ENCODE results near the gene HPS4.
A peak's percentile ranks its signal among the peaks of the same experiment; 100 is the strongest.

The HPS4 gene

DNA sequence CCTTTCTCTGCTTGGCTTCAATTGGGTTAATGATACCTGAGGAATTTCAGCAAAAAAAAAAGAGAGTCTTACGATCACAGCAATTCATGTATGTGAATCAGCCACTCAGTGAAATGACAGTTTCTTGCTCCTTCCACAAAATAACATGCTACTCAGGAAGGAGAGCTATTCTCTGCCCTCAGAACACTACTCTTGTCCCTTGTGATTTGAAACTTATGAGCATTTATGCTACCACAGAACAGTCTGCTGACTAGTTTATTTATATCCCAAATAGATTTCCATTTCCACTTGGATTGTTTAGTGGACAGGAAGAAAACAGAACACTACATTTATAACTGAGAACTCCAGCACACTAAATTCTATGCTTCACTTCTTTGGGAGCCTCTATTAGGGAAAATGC lies 20.2 kb upstream of the HPS4 start:
- Histone ChIP-seq H3K27ac (ENCODE audit: low read length) (peak overlapping the region; percentile 88), H3K4me2 (ENCODE audit: insufficient read depth, low read length) (peak overlapping the region; percentile 48)

DNA sequence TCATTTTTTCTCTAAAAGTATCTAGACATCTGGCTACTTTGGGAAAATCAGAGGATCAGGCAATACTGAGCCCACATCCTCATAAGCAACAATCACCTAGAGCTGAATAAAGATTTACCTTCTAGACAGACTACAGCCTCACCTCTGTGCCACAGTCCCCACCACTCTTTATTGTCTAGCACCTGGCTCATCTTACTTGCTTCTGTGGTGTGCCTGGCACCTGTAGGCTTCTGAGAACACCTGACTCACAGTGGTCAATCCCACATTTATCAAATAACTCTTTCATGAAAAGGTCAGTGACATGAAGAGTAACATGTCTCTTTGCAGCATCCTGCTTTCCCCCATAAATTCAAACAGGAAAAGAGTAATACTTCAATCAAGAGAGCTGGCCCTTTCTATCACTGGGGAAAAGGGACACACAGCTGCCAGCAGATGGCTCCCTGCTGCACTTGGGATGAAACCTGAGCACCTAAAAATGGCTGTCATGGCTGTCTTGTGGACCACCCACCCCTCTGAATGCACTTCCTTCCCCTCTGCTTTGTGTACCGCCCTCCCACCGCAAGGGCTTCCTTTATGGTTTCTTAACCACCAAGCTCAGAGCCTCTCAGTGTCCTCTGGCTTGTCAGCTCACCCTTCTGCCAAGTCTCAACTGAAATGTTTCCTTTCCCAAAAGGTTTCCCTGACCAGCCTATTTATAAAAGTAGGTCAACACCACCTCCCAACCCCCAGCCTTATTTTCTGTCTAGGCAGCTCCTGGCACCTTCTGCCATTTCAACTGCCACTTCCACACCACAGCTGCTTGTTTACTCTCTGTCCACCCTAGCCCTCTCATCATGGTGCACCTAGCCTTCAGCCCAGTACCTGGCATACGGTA lies 19.3 kb upstream of the HPS4 start:
- peak; percentile 94 for DNase-seq
- Histone ChIP-seq H3K4me3 (ENCODE audit: low read depth in 1 of 2, low read length in 2 of 2) (peak overlapping the region in 1 of 2 experiments; percentile 10; a peak in 2 of 4 replicates), H2AFZ (ENCODE audit: low read depth, low read length) (peak overlapping the region; percentile 42), H3K36me3 (ENCODE audit: insufficient read depth, low read length) (peaks cover 85% of the 10 kb centered on the region), H3K9me3 (ENCODE audit: insufficient read depth, low read length, severe bottlenecking) (no peaks in the 10 kb centered on the region), H4K20me1 (ENCODE audit: insufficient read depth, low read length) (no peaks in the 10 kb centered on the region), H3K9ac (ENCODE audit: low read depth, low read length) (peak overlapping the region; percentile 34), H3K4me2 (ENCODE audit: insufficient read depth, low read length) (peak overlapping the region; percentile 48), H3K27me3 (ENCODE audit: insufficient read depth, low read length, poor library complexity) (no peaks in the 10 kb centered on the region), H3K4me1 (ENCODE audit: insufficient read depth, low read length) (peaks cover 37% of the 10 kb centered on the region), H3K79me2 (ENCODE audit: insufficient read depth, low read length) (0 out of 2 replicates have a peak, but pooled peaks cover 3% of the 10 kb centered on the region), H3K27ac (ENCODE audit: low read length) (peak overlapping the region; percentile 88)
- TF ChIP-seq EZH2 (IDR thresholded peaks at IDR 0.05; ENCODE audit: borderline replicate concordance, low read depth, low read length, severe bottlenecking) = no peak
- TF ChIP-seq, protein P1, sequence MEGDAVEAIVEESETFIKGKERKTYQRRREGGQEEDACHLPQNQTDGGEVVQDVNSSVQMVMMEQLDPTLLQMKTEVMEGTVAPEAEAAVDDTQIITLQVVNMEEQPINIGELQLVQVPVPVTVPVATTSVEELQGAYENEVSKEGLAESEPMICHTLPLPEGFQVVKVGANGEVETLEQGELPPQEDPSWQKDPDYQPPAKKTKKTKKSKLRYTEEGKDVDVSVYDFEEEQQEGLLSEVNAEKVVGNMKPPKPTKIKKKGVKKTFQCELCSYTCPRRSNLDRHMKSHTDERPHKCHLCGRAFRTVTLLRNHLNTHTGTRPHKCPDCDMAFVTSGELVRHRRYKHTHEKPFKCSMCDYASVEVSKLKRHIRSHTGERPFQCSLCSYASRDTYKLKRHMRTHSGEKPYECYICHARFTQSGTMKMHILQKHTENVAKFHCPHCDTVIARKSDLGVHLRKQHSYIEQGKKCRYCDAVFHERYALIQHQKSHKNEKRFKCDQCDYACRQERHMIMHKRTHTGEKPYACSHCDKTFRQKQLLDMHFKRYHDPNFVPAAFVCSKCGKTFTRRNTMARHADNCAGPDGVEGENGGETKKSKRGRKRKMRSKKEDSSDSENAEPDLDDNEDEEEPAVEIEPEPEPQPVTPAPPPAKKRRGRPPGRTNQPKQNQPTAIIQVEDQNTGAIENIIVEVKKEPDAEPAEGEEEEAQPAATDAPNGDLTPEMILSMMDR (IDR thresholded peaks at IDR 0.05; ENCODE audit: borderline replicate concordance, extremely low read depth, low read length, poor library complexity, severe bottlenecking) = peak; percentile 95
- ATAC-seq (ENCODE audit: insufficient read depth, low read depth) = peak; percentile 99

More for the DNA sequence above, 20.2 kb upstream of the HPS4 start:
- H2AFZ ChIP-seq (ENCODE audit: low read depth, low read length) = peak overlapping the region; percentile 42; the same call in 1 of the 2 replicates
- H3K79me2 ChIP-seq (ENCODE audit: insufficient read depth, low read length) = 0 out of 2 replicates have a peak, but pooled peaks cover 3% of the 10 kb centered on the region
- ATAC-seq (ENCODE audit: insufficient read depth, low read depth) (no peak), DNase-seq (no peak)
- H3K27me3 ChIP-seq (ENCODE audit: insufficient read depth, low read length, poor library complexity) = no peaks in the 10 kb centered on the region
- H3K36me3 ChIP-seq (ENCODE audit: insufficient read depth, low read length) = peaks cover 86% of the 10 kb centered on the region
- H3K4me1 ChIP-seq (ENCODE audit: insufficient read depth, low read length) = peaks cover 37% of the 10 kb centered on the region
- peak overlapping the region in 1 of 2 experiments; percentile 10; a peak in 2 of 4 replicates for H3K4me3 ChIP-seq (ENCODE audit: low read depth in 1 of 2, low read length in 2 of 2)
- no peak for TF ChIP-seq EZH2 (IDR thresholded peaks at IDR 0.05; ENCODE audit: borderline replicate concordance, low read depth, low read length, severe bottlenecking)
- TF ChIP-seq, protein P1 (IDR thresholded peaks at IDR 0.05; ENCODE audit: borderline replicate concordance, extremely low read depth, low read length, poor library complexity, severe bottlenecking) = no peak
- no peaks in the 10 kb centered on the region for H3K9me3 ChIP-seq (ENCODE audit: insufficient read depth, low read length, severe bottlenecking)
- H4K20me1 ChIP-seq (ENCODE audit: insufficient read depth, low read length) = no peaks in the 10 kb centered on the region
- H3K9ac ChIP-seq (ENCODE audit: low read depth, low read length) = peak overlapping the region; percentile 34

DNA sequence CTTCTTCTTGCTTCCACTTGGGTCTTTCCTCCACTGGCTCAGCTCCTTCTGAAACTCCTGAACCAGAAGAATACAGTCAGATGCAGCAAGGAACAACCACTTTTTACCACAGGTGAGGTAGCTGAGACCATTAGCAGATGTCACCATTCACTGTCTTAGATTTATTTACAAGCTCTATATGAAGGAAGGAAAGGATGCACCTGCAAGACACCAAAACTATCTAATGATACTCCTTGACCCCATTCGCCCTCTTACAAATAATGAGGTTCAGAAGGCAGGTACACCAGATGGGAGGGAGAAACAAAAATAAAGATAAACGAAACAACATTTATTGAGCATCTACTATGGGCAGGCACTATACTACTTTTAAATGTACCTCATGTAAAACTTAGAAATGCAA lies 18.4 kb upstream of the HPS4 start:
- Histone ChIP-seq H3K4me1 (ENCODE audit: insufficient read depth, low read length) (peaks cover 37% of the 10 kb centered on the region), H3K36me3 (ENCODE audit: insufficient read depth, low read length) (peaks cover 88% of the 10 kb centered on the region), H3K4me2 (ENCODE audit: insufficient read depth, low read length) (no peak overlapping the region), H4K20me1 (ENCODE audit: insufficient read depth, low read length) (peaks cover 4% of the 10 kb centered on the region; the same call in 1 of the 2 replicates), H3K79me2 (ENCODE audit: insufficient read depth, low read length) (0 out of 2 replicates have a peak, but pooled peaks cover 3% of the 10 kb centered on the region), H3K27me3 (ENCODE audit: insufficient read depth, low read length, poor library complexity) (no peaks in the 10 kb centered on the region), H3K9ac (ENCODE audit: low read depth, low read length) (no peak overlapping the region), H3K27ac (ENCODE audit: low read length) (no peak overlapping the region), H3K4me3 (ENCODE audit: low read depth in 1 of 2, low read length in 2 of 2) (no peak overlapping the region), H2AFZ (ENCODE audit: low read depth, low read length) (no peak overlapping the region), H3K9me3 (ENCODE audit: insufficient read depth, low read length, severe bottlenecking) (no peaks in the 10 kb centered on the region)
- no peak for TF ChIP-seq EZH2 (IDR thresholded peaks at IDR 0.05; ENCODE audit: borderline replicate concordance, low read depth, low read length, severe bottlenecking)
- ATAC-seq (ENCODE audit: insufficient read depth, low read depth) = no peak
- DNase-seq = no peak

DNA sequence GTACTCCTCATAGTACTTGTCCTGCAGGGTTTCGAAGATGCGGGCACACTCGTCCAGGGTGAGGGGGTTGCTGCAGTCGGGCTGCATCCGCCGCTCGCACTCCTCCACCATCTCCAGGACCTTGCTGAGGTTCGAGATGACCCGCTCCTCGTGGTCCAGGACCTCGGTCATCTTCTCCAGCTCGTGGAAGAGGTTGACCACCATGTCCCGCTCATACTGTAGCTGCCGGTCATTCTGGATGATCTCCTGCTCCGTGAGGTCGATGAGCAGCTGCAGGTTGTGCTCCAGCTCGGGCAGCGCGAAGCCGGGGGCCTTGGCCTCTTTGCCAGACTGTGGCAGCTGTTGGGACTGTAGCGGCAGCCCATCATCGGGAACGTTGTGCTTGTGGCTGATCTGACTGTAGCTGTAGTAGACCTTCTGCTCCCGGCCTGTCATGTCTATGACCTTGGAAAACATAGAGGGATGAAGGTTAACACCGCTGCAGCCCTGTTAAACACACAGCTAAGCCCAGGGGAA lies 15.7 kb upstream of the HPS4 start:
- no peaks in the 10 kb centered on the region for H3K9me3 ChIP-seq (ENCODE audit: insufficient read depth, low read length, severe bottlenecking)
- H3K27ac ChIP-seq (ENCODE audit: low read length) = no peak overlapping the region
- no peaks in the 10 kb centered on the region for H3K27me3 ChIP-seq (ENCODE audit: insufficient read depth, low read length, poor library complexity)
- peaks cover 20% of the 10 kb centered on the region for H3K4me1 ChIP-seq (ENCODE audit: insufficient read depth, low read length)
- H3K79me2 ChIP-seq (ENCODE audit: insufficient read depth, low read length) = peaks cover 3% of the 10 kb centered on the region; the same call in 1 of the 2 replicates
- no peak overlapping the region for H3K4me2 ChIP-seq (ENCODE audit: insufficient read depth, low read length)
- peaks cover 10% of the 10 kb centered on the region; the same call in 1 of the 2 replicates for H4K20me1 ChIP-seq (ENCODE audit: insufficient read depth, low read length)
- DNase-seq (no peak), ATAC-seq (ENCODE audit: insufficient read depth, low read depth) (no peak)
- no peak overlapping the region for H3K9ac ChIP-seq (ENCODE audit: low read depth, low read length)
- H2AFZ ChIP-seq (ENCODE audit: low read depth, low read length) = no peak overlapping the region
- TF ChIP-seq EZH2 (IDR thresholded peaks at IDR 0.05; ENCODE audit: borderline replicate concordance, low read depth, low read length, severe bottlenecking) = no peak
- TF ChIP-seq, protein P1 (IDR thresholded peaks at IDR 0.05; ENCODE audit: borderline replicate concordance, extremely low read depth, low read length, poor library complexity, severe bottlenecking) = no peak
- H3K4me3 ChIP-seq (ENCODE audit: low read depth in 1 of 2, low read length in 2 of 2) = no peak overlapping the region
- peaks cover 87% of the 10 kb centered on the region for H3K36me3 ChIP-seq (ENCODE audit: insufficient read depth, low read length)
